ENCODE data around the gene CHST5.

GRCh38 chr16:75578212-75578611 lies 42.3 kb upstream of the CHST5 start:
- TF ChIP-seq SUZ12 (IDR thresholded peaks at IDR 0.05), result no peak
- no peak for TF ChIP-seq HDGF (IDR thresholded peaks at IDR 0.05; ENCODE audit: borderline replicate concordance)
- no peak for TF ChIP-seq TARDBP (IDR thresholded peaks at IDR 0.05)
- TF ChIP-seq L3MBTL2 (conservative IDR thresholded peaks at IDR 0.05), result no peak

Data from HEK293T (cell line).